Esophagus mucosa (tissue), 1 donor: ENCODE data around the gene NR4A3. TPM values are rescaled to one million over a fixed set of nuclear protein-coding genes. Genes with fewer than 3 reads are reported as not detected.
"Not testable (repeated sequence)": the region's sequence is repeated elsewhere in the genome, so short reads cannot be mapped to it uniquely, and the experiment has no call there.

Experiments
- ATAC-seq: fragments of 200-7000 bp; cut with Tn5 transposase; one replicate; pipeline ENCODE4 v1.9.1; 2020
- total RNA-seq: library from RNA; stranded (reverse); gene quantifications from one replicate; pipeline ENCODE4 v1.2.4, GENCODE V29; 2023
- donor health status: DM: yes; HTN: yes; CAD: no.

NR4A3 gene
- 0.24 TPM for total RNA-seq

DNA sequence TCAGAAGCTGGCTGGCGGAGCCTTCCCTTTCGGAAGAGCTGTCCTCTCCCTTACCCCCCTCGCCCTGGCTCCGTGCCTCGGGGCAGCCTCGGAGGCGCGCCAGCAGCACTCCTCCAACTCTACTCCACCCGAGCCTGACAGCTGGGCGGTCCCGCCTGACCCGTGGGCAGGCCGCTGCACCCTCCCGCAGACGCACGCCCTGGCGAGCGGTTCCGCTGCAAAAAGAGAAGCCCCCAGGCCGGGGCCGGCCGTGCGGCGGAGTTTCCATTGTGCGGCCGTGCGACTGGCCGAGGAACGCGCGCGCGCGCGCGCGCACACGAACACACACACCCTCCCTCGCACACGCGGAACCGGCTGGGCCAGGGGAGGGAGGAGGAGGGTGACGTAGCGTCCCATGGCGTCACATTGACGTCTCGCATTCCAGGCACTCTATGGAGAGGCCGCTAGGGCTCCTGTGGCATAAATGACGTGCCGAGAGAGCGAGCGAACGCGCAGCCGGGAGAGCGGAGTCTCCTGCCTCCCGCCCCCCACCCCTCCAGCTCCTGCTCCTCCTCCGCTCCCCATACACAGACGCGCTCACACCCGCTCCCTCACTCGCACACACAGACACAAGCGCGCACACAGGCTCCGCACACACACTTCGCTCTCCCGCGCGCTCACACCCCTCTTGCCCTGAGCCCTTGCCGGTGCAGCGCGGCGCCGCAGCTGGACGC, at the start of gene NR4A3:
Gene NR4A3 (plus strand): TSS at position 490 of the 713 bp plus-strand sequence. CDS start 6,158 bp downstream, outside the sequence.
- ATAC-seq: peak; percentile 90

GRCh38 chr9:99773468-99774138, 48.1 kb upstream of the NR4A3 start:
- ATAC-seq: no peak

GRCh38 chr9:99778308-99778707, 43.4 kb upstream of the NR4A3 start:
- peak; percentile 67 for ATAC-seq

DNA sequence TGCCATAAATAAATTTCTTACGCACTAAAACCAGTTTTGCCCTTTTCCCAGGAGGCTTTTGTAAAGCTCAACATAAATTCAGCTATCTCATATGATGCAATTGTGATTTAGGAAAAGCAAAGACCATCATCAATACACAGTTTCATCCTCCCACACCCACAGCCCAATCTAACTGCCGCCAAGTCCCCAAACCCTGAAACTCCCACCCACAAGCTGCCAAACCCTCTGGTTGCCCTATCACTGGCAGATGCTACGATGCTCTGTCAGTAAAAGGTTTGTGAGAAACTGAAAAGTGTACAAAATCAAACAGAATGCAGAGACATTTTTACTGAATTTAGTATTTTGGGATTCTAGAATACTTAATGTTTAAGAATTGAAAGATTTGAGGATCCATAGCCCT, 42.8 kb upstream of the NR4A3 start:
- ATAC-seq: no peak

GRCh38 chr9:99779277-99779676, 42.4 kb upstream of the NR4A3 start:
- peak; percentile 59 for ATAC-seq

DNA sequence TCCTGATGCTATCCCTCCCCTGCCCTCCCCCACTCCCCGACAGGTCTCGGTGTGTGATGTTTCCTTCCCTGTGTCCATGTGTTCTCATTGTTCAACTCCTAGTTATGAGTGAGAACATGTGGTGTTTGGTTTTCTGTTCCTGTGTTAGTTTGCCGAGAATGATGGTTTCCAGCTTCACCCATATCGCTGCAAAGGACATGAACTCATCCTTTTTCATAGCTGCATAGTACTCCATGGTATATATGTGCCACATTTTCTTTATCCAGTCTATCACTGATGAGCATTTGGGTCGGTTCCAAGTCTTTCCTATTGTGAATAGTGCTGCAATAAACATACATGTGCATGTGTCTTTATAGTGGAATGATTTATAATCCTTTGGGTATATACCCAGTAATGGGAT, 39.3 kb upstream of the NR4A3 start:
- ATAC-seq: not testable (repeated sequence)

DNA sequence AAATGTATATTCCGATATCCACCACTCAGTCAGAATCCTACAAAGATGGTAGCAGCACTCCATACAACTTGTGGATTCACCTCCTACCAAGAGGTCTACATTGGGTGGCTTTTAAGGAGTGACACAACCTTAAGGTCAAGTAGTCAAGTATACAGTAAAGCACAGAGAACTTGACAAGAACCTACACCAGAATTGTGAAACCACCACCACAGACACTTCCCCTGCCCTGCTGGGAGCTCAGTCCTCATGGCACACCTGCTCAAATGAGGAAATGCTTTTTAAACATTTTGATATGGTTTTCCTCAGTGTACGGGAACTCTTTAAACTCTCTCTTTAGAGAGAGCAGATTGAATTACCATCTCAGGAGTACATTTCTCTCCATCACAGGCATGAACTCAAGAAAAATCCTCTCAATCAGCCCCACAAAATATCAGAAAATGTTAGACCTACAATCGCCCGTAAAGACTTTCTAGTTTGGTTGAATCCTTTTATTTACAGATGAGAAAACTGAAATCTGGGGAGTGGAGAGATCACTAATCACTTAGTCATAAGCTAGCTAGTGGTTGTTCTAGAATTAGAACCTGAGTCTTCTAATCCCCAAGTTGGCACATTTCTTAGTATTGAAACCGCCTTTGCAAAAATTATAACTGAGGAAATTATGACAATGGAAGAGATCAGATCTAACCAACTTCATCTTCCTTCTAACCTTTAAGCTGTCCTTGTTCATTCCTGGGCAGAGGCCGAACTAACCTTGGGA, 38.5 kb upstream of the NR4A3 start:
- ATAC-seq: peak; percentile 51

- no peak for ATAC-seq
Observed at GRCh38 chr9:99783799-99784198, 37.9 kb upstream of the NR4A3 start.

GRCh38 chr9:99785010-99785590, 36.6 kb upstream of the NR4A3 start:
- no peak for ATAC-seq

- no peak for ATAC-seq
Observed at GRCh38 chr9:99787556-99787955, 34.1 kb upstream of the NR4A3 start.

- ATAC-seq: no peak
Observed at GRCh38 chr9:99793528-99793927, 28.2 kb upstream of the NR4A3 start.

- ATAC-seq: no peak
Observed at GRCh38 chr9:99796231-99796630, 25.5 kb upstream of the NR4A3 start.

DNA sequence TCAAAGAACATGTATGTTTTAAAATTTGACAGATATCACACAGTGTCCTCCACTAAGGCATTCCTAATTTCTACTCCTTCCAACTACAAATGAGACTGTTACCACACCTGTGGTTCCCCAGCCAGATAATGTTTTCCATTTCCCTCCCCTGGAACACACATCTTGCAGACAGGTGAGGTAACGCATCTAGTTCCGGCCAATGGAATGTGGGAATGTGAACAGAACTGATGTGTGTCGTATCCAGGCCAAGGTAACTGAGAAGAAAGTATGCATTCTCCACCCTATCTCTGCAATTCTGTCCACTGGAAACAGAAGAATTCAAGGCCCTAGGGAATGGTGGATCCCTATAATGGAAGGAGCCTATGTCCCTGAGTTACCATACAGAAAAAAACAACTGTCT, 19.9 kb upstream of the NR4A3 start:
- ATAC-seq: no peak

- peak; percentile 84 for ATAC-seq
Observed at GRCh38 chr9:99803694-99804093, 18.0 kb upstream of the NR4A3 start.

DNA sequence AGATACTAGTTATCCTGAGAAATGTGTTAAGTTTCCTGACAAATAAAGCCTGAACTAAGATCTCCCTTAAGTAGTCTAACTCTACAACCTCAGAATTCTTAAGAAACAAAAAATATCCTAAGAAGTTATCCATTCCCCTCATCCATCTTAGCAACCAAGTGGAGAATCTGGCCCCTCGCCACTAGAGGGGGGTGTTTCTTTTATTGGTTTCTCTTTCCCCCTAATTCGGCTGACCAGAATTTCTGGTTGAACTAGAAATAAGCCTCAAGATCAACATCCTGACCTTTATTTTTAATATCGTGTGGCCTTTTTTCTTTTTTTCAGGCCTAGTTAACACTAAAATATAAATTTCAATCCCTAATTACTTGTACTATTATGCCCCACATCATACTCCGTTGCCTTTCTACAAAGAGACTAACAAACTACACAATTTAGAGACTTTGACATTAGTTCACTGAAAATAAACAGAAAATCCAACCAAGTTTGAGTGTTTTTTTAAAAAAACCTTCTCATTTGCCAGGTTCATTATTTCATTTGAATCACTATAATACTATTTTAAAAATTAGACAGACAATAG, 14.3 kb upstream of the NR4A3 start:
- ATAC-seq: peak; percentile 67

- no peak for ATAC-seq
Observed at GRCh38 chr9:99807956-99808355, 13.7 kb upstream of the NR4A3 start.

DNA sequence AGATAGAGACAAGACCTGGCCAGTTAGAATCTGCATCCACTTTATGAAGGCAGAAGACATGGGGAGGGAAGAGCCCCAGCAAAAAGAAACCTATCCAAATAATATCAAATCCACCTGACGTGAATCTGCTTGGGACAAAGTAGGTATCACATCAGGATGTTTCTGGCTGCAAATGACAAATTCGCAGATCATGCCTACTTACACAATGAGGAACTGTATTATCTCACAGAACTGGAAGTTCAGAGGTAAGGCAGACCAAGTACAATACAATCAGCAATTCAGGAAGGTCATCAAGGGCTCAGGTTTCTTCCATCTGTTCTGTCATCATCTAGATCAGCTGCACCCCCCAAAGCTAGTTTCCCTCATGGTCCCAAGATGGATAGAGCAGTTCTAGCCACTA, 13.2 kb upstream of the NR4A3 start:
- peak; percentile 41 for ATAC-seq

DNA sequence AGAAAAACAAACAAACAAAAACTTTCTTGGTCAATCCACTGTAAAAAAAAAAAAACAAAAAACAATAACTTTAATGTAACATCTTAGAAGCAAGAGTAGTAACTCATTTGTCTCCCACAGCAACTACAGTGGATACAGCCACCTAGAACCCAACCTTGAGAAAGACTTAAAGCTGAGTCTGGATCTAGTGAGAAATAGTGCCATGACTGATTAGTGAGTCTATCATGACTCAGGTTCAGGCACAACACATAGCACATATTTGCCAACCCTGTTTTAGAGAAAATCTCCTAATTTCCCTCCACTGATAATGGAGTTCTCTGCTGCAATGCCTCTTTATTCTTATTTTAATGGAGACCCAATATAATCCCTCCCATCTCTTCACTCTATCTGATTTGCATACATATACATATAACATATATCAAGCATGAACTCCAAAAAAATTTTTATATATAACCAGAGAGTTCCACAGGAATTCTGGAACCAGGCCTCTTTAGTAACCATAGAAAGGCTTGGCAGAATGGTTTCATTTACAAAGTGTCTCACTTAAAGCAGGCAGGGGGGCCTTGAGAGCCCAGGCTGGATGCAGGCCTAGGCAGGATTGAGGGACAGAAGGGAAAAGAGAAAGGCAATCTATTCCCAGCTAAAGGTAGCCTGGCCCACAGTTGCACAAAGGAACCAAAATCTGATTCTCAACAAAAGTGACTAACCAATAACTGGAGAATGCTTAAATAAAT, 11.9 kb upstream of the NR4A3 start:
- ATAC-seq: peak; percentile 67

- no peak for ATAC-seq
Observed at GRCh38 chr9:99811172-99811571, 10.5 kb upstream of the NR4A3 start.

- no peak for ATAC-seq
Observed at GRCh38 chr9:99811598-99812383, 9.9 kb upstream of the NR4A3 start.

- no peak for ATAC-seq
Observed at GRCh38 chr9:99813739-99814138, 7.9 kb upstream of the NR4A3 start.
